SK-N-MC (cell line): Measurements from ENCODE around the gene CPN2.

Source experiments
- DNase-seq: peaks from one replicate; pipeline ENCODE4 v3.0.0-alpha.2; 2011; ENCODE audit warnings: low read depth, low spot score
- H3K27ac ChIP-seq: fragments of 200-600 bp; sonication (generic); 2 replicates; pipeline ENCODE4 v1.5.1; 2016; ENCODE audit warnings: mixed run types
- H3K36me3 ChIP-seq: fragments of 200-600 bp; sonication (generic); 2 replicates; pipeline ENCODE4 v1.6.1; 2017; ENCODE audit warnings: antibody characterized with exemption, low read length, mixed read lengths; ENCODE audit not compliant: insufficient read depth
- H3K4me3 ChIP-seq: fragments of 200-600 bp; sonication (generic); 2 replicates; pipeline ENCODE4 v1.5.1; 2016
- H3K9ac ChIP-seq: fragments of 200-600 bp; sonication (generic); 2 replicates; pipeline ENCODE4 v1.8.0; 2017; ENCODE audit warnings: mixed run types, mixed read lengths; ENCODE audit not compliant: insufficient read length
- H3K9me3 ChIP-seq: fragments of 200-600 bp; sonication (generic); 2 replicates; pipeline ENCODE4 v1.6.1; 2017; ENCODE audit warnings: low read depth, mild to moderate bottlenecking, antibody characterized with exemption, low read length, moderate library complexity, mixed read lengths
- EZH2 ChIP-seq: fragments of 200-600 bp; sonication (generic); IDR thresholded peaks from one replicate; pipeline ENCODE4 v1.6.1; 2017; ENCODE audit warnings: antibody characterized with exemption
- FOXP2 ChIP-seq: optimal IDR thresholded peaks from 2 replicates; pipeline ENCODE3; 2011; ENCODE audit warnings: mild to moderate bottlenecking, moderate library complexity; ENCODE audit not compliant: insufficient read depth; ENCODE audit errors: extremely low read length, control extremely low read depth
- POLR2AphosphoS5 ChIP-seq: IDR thresholded peaks from 2 replicates; pipeline ENCODE4 v1.6.1; 2012; ENCODE audit warnings: mild to moderate bottlenecking, low read depth, low read length, borderline replicate concordance

CPN2 gene

GRCh38 chr3:194339840-194340239, 11.3 kb downstream of the CPN2 start:
- no peak overlapping the region for H3K4me3 ChIP-seq
- DNase-seq, result no peak
- TF ChIP-seq FOXP2, result no peak
- no peak for TF ChIP-seq POLR2AphosphoS5
- TF ChIP-seq EZH2, result no peak

GRCh38 chr3:194339356-194339755, 11.8 kb downstream of the CPN2 start:
- Histone ChIP-seq H3K9ac (no peak overlapping the region), H3K27ac (0 out of 2 replicates have a peak overlapping the region, but pooled peaks have one; percentile 25), H3K4me3 (no peak overlapping the region), H3K36me3 (no peaks in the 10 kb centered on the region), H3K9me3 (no peaks in the 10 kb centered on the region)
- no peak for DNase-seq
- TF ChIP-seq EZH2 (no peak), POLR2AphosphoS5 (no peak), FOXP2 (no peak)

More at GRCh38 chr3:194339840-194340239, 11.3 kb downstream of the CPN2 start:
- Histone ChIP-seq H3K36me3 (no peaks in the 10 kb centered on the region), H3K9me3 (no peaks in the 10 kb centered on the region), H3K9ac (no peak overlapping the region), H3K27ac (no peak overlapping the region)

GRCh38 chr3:194337965-194338753, 13.0 kb downstream of the CPN2 start:
- DNase-seq, result no peak
- H3K4me3 ChIP-seq, result no peak overlapping the region
- no peaks in the 10 kb centered on the region for H3K36me3 ChIP-seq
- no peak overlapping the region for H3K9ac ChIP-seq
- H3K27ac ChIP-seq, result no peak overlapping the region
- no peaks in the 10 kb centered on the region for H3K9me3 ChIP-seq
- no peak for TF ChIP-seq POLR2AphosphoS5
- no peak for TF ChIP-seq FOXP2
- TF ChIP-seq EZH2, result no peak

- H3K36me3 ChIP-seq, result no peaks in the 10 kb centered on the region
- no peaks in the 10 kb centered on the region for H3K9me3 ChIP-seq
- H3K4me3 ChIP-seq, result no peak overlapping the region
- DNase-seq, result no peak
- H3K27ac ChIP-seq, result no peak overlapping the region
- TF ChIP-seq FOXP2, result no peak
- H3K9ac ChIP-seq, result no peak overlapping the region
These were observed 14.3 kb downstream of the CPN2 start for GRCh38 chr3:194336601-194337355.

- peak overlapping the region; percentile 86 for H3K4me3 ChIP-seq
These were observed 17.2 kb downstream of the CPN2 start for GRCh38 chr3:194333981-194334320.

GRCh38 chr3:194333212-194333980, 17.7 kb downstream of the CPN2 start:
- no peak overlapping the region for H3K27ac ChIP-seq

More at GRCh38 chr3:194333981-194334320, 17.2 kb downstream of the CPN2 start:
- H3K9me3 ChIP-seq, result no peaks in the 10 kb centered on the region
- peak overlapping the region; percentile 1 for H3K9ac ChIP-seq
- TF ChIP-seq EZH2 (no peak), FOXP2 (no peak), POLR2AphosphoS5 (no peak; the same call in 1 of the 2 replicates)
- H3K36me3 ChIP-seq, result no peaks in the 10 kb centered on the region
- DNase-seq, result no peak
- H3K27ac ChIP-seq, result no peak overlapping the region

GRCh38 chr3:194332858-194333211, 18.3 kb downstream of the CPN2 start:
- H3K9ac ChIP-seq, result no peak overlapping the region

More at GRCh38 chr3:194333212-194333980, 17.7 kb downstream of the CPN2 start:
- H3K9me3 ChIP-seq, result no peaks in the 10 kb centered on the region
- no peak for TF ChIP-seq EZH2
- no peak for TF ChIP-seq POLR2AphosphoS5
- TF ChIP-seq FOXP2, result peak; percentile 86
- no peaks in the 10 kb centered on the region for H3K36me3 ChIP-seq
- H3K9ac ChIP-seq, result peak overlapping the region; percentile 42
- DNase-seq, result no peak
- peak overlapping the region; percentile 86 for H3K4me3 ChIP-seq

GRCh38 chr3:194330579-194330978, 20.5 kb downstream of the CPN2 start:
- no peaks in the 10 kb centered on the region for H3K9me3 ChIP-seq

More at GRCh38 chr3:194332858-194333211, 18.3 kb downstream of the CPN2 start:
- TF ChIP-seq POLR2AphosphoS5 (no peak), EZH2 (no peak), FOXP2 (no peak)
- Histone ChIP-seq H3K27ac (no peak overlapping the region), H3K4me3 (peak overlapping the region; percentile 86; the same call in 1 of the 2 replicates), H3K9me3 (no peaks in the 10 kb centered on the region), H3K36me3 (no peaks in the 10 kb centered on the region)
- no peak for DNase-seq

More at GRCh38 chr3:194330579-194330978, 20.5 kb downstream of the CPN2 start:
- Histone ChIP-seq H3K9ac (no peak overlapping the region), H3K27ac (no peak overlapping the region), H3K4me3 (no peak overlapping the region), H3K36me3 (no peaks in the 10 kb centered on the region)
- no peak for TF ChIP-seq EZH2
- TF ChIP-seq FOXP2, result no peak
- TF ChIP-seq POLR2AphosphoS5, result no peak
- DNase-seq, result no peak
